ENCODE results near the gene TSEN34.

Gene TSEN34

DNA sequence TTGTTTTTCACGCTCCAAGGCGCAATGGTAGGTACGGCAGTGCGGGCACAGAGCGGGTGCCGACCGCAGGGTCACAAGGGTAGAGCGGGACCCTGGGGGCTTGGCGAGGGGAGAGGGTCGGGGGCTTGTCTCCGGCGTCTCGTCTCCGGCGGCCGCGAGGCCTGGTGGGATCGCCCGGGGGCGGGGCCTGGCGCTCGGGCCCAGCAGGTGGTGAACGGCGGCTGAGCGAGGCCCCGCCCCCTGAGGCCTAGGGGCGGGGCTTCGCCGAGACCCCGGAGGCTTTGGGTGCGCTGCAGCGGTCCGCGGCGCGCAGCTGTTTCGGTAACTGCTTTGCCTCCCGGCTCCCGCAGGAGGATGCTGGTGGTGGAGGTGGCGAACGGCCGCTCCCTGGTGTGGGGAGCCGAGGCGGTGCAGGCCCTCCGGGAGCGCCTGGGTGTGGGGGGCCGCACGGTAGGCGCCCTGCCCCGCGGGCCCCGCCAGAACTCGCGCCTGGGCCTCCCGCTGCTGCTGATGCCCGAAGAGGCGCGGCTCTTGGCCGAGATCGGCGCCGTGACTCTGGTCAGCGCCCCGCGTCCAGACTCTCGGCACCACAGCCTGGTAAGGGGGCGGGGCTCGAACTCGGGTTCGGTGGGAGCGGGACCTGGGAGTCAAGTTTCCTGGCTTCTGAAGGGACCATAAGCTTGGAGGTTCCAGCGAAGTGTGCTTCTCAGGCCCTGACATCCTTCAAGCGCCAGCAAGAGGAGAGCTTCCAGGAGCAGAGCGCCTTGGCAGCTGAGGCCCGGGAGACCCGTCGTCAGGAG, at the start of gene TSEN34:
Gene TSEN34 (plus strand): TSS at position 298 of the 800 bp plus-strand sequence. CDS start 57 bp downstream, at position 355.
- DNase-seq (ENCODE audit: low read depth): peak; percentile 88

DNA sequence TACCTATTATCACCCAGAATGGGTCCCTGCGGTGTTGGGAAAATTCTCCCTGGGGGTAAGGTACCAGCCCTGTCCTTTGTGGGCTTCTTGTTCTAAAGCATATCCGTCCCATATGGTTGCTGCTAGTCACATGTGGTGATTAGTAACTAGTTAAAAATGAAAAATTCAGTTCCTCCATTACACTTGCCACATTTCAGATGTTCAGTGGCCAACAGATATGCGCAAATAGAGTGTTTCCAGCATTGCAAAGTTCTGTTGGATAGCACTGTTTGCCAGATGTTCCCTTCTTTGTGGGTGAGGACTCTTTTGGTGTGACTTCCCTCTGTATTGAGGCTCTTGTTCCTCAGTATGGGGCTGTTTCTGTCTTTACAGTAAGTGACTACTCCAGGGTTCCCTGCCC, 49.8 kb upstream of the TSEN34 start:
- DNase-seq (ENCODE audit: low read depth): peak; percentile 34

DNA sequence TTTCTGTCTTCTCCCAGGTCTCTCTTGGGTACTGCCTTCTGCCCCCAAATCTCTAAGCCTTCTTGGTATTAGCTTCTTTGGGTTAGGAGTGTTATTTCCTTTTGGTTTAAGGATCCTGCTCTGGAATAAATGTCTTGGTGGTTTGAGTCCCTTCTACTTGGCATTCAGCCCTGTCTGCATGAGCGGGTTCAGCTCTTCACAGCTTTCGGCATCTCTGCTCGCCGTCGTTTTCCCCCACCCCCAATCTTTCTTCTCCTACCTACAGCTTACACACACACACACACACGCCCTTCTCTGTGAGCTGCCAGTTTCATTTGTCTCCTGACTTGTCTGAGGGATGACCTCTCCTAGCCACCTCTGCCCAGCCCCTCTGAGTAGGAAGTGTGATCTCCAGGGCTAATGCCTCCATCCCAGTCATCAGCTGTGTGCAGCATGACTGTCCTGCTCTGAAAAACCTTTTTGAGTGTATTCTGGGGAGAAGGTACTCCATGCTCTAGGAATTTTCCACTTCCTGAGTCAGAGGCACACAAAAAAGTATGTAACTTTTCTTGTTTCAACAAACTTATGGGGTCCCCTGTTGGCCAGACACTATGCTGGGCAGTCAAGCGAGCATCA, 48.8 kb upstream of the TSEN34 start:
- DNase-seq (ENCODE audit: low read depth): no peak

DNA sequence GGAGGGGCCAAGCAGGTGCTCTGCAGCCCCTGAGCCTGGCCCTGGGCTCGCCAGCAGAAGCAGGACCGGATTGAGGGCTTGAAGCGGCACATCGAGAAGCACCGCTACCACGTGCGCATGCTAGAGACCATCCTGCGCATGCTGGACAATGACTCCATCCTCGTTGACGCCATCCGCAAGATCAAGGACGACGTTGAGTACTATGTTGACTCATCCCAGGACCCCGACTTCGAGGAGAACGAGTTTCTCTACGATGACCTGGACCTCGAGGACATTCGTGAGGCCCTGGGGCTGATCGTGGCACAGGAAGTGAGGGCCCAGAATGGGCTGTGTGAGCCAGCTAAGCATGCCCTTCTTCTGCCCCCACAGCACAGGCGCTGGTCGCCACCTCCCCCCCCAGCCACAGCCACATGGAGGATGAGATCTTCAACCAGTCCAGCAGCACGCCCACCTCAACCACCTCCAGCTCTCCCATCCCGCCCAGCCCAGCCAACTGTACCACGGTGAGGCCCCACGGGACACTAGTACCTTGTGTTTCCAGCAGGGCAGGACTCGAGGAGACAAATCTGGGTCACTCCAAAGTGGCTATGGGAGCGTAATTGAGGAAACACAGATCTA, 45.5 kb upstream of the TSEN34 start:
- DNase-seq (ENCODE audit: low read depth): no peak

DNA sequence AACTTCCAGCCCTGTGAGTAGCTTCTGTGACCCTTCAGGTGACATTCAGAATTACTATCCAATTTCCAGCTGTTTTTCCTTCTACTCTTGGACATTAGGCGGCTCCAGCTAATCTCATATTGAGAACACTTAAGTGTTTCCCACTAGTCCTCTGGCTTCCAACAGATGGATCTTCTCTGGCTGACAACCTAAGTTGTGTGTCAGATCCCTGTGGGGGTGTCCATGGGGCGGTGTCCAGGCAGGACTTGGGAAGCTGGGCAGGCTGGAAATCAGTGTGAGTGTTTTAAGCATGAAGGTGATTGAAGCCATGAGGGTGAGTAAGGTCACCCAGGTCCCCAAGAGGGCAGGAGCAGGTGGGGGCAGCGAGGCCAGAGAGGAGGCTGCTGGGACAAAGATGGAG, 43.4 kb upstream of the TSEN34 start:
- DNase-seq (ENCODE audit: low read depth): no peak

DNA sequence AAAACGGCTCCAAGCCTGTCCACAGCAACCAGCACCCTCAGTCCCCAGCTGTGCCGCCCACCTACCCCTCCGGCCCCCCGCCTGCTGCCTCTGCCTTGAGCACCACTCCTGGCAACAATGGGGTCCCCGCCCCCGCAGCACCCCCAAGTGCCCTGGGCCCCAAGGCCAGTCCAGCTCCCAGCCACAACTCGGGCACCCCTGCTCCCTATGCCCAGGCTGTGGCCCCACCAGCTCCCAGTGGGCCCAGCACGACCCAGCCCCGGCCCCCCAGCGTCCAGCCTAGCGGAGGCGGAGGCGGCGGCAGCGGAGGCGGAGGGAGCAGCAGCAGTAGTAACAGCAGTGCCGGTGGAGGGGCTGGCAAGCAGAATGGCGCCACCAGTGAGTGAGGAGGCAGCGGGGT, 43.0 kb upstream of the TSEN34 start:
- DNase-seq (ENCODE audit: low read depth): no peak

DNA sequence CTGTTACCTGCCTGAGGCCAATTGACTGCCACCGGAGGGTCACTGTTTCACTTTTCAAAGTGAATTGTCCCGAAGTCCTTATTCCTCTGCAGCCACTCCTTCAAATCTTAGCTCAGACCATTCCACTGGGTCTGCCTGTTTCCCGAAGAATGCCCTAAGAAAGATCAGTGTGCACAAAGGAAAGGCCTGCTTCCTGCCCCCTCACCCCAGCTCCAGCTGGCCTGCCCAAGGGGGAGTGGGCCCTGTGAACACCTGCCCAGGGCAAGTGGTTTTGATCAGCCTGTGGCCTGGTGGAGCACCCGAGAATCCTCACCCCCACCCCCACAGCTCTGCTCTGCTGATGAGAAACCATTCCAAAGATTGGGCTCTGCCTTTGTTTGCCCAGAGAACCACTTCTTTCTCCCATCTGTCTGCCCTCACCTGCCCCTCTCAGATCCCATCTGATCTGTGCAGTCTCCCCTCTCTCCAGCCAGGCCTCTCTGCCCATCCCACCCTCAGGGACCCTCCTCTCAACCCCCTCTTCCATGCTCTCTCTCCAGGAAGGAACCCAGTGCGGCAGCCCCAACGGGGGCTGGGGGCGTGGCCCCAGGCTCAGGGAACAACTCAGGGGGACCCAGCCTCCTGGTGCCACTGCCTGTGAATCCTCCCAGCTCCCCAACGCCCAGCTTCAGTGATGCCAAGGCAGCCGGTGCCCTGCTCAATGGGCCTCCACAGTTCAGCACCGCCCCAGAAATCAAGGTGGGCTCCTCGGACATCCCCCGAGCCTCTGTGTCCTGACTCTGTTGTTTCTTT, 41.9 kb upstream of the TSEN34 start:
- no peak for DNase-seq (ENCODE audit: low read depth)

DNA sequence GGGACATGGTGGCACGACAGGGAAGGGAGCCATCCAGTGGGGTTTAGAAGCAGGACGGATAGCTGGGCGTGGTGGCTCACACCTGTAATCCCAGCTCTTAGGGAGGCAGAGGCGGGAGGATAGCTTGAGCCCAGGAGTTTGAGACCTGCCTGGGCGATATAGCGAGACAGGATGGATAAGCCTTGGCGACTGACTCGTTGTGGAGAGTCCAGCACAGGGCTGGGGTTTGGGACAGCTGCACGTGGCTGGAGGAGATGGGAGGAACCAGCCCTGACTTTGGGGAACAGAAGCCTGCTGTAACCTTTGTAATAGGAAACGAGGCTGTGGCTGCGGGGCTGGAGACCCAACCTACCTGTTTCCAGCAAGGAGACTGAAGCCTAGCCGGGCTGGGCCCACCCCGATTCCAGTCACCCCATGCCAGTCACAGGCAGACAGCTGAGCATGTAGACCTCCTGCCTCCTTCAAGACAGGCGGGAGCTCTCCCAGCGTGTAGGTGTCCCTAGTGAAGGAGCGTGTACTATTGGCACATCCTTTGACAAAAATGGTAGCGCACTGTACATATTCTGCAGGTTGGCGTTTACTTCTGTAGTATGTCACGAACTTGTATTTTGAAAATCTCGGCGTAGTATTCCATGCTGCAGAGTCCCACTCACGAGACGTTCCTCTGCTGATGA, 39.6 kb upstream of the TSEN34 start:
- no peak for DNase-seq (ENCODE audit: low read depth)

DNA sequence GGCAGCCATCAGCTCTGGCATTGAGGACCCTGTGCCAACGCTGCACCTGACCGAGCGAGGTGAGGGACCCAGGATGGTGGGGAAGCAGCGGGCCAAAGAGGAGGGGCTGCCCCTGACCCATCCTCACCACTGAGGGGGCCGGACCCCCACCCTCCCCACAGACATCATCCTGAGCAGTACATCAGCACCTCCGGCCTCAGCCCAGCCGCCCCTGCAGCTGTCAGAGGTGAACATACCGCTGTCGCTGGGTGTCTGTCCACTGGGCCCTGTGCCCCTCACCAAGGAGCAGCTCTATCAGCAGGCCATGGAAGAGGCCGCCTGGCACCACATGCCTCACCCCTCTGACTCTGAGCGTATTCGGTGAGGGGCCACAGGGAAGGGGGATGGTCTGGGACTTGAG, 38.8 kb upstream of the TSEN34 start:
- DNase-seq (ENCODE audit: low read depth): no peak

DNA sequence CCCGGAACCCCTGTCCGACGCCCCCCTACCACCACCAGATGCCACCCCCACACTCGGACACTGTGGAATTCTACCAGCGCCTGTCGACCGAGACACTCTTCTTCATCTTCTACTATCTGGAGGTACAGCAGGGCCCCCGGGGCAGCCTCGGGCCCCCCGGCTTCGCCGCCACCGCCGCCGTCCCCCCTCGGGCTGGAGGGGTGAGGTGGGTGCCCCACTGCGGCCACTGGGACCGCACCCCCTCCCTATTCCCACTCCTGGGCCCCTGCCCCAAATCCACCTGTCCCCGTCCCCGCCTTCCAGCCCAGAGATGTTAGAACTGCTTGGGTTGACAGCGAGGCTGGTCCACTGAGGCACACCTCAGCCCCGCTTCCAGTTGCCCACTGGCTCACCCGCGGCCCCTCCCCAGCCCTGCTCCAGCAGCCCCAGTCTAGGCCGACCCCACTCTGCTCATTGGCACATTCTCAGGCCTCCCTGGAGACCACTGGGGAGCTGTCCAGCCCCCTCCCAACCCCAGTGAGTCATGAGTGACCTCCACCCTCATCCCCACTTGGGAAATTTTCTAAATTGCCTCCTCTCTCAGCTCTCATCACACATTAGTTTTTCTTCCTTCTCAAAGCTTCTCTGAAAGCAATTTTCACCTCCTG, 38.1 kb upstream of the TSEN34 start:
- DNase-seq (ENCODE audit: low read depth): no peak

DNA sequence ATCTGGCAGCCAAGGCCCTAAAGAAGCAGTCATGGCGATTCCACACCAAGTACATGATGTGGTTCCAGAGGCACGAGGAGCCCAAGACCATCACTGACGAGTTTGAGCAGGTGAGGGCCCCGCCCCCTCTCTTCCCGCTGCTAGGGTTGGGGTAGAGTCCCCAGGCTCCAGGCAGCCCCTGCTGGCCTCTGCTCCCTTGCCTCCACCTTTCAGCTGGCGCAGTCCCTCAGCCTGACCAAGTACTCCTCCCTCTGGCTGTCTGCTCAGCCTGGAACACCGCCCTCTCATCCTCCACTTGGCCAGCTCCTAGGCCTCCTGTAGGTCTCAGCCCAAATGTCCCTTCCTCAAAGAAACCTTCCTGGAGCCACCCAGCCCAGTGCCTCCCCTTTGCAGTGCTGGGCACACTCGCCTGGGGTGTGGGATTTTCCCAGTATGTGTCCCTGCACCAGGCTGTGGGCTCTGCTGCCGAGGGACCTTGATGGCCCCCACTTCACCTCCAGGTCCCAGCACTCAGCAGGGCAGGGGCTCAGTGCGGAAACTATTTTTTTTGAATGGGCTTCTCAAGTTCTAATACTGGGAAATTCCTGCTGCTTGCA, 37.3 kb upstream of the TSEN34 start:
- DNase-seq (ENCODE audit: low read depth): no peak

DNA sequence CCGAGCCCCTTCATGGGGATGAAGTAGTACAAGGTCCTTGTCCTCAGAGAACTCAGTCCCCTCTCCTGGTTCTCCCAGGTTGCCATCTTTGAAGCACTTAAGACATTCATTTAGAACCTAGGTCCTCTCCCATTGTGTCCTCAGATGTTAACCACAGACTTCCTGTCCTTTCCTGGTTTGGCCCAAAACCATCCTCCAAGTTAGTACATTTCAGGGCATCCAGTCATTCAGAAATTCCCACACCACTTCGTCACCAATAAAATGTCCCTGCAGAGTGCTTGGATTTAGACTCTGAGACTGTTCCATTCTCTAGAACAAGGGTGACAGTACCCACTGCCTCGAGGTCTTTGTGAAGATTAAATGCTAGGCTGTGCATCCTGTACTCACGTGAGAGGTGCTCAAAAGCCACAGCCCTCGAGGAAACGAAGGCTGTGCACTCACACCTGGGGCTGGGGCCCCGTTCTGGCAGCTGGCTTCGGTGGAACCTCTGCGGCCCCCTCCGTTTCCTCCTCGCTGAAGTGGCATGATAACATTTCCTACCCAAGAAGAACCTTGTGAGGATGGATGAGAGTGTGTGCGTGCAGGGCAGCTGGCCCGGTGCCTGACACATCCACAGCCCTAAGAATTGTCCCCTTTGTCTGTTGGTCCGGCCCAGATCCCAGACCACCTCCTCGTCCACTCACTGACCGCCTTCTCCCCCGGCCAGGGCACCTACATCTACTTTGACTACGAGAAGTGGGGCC, 36.3 kb upstream of the TSEN34 start:
- peak; percentile 86 for DNase-seq (ENCODE audit: low read depth)

DNA sequence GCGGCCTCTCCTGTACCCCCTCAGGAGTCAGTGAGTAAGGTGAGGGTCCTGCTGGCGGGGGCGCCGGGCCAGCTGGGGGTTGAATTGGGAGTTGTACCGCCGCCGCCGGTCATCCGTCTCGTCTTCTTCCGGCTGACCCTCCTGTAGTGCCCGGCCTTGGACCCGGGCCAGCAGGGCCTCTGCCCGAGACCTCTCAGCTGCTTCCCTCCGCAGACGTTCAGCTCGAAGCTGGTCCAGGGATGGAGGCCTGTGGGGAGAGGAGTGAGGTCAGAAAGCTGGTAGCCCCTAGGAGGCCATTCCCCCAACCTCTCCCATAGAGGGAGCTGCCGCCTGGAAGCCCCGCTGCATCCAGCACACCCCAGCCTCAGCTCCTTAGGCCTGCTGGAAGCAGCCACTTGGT, 35.4 kb upstream of the TSEN34 start:
- no peak for DNase-seq (ENCODE audit: low read depth)

DNA sequence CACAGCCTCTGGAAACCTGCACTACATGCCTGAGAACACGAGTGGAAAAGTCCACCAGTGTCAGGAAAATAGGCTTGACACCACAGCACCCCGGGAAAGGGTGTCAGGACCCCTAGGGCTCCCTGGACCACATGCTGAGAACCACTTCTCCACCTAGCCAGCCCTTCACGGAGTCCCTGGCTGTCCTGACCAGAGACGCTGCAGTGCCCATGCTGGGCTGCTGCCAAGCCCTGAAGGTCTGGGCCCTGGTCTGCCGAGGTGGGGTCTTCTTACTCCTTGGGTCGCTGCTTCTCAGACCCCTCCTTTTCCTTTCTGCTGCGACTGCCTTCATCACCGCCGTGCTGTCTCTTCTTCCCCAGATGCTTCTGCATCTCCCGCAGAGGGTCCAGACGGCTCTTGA, 34.6 kb upstream of the TSEN34 start:
- DNase-seq (ENCODE audit: low read depth): no peak

DNA sequence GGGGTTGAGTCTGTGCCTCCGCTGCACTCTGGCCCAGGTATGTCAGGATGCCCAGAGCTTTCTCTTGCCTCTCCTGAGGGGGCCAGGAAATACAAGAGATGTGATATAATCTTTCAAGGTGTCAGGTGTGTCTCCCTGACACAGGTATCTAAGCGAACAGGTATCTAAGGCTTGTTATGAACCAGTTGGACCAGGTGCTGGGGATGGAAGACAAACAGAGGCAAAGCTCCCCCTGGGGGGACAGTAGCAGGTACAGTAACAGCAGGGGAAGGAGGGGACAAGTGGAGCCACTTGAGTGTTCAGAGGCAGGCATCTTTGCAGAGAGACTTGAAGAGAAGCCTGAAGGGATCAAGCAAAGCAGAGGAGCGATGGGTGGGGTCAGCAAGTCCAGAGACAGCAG, 34.2 kb upstream of the TSEN34 start:
- DNase-seq (ENCODE audit: low read depth): no peak

DNA sequence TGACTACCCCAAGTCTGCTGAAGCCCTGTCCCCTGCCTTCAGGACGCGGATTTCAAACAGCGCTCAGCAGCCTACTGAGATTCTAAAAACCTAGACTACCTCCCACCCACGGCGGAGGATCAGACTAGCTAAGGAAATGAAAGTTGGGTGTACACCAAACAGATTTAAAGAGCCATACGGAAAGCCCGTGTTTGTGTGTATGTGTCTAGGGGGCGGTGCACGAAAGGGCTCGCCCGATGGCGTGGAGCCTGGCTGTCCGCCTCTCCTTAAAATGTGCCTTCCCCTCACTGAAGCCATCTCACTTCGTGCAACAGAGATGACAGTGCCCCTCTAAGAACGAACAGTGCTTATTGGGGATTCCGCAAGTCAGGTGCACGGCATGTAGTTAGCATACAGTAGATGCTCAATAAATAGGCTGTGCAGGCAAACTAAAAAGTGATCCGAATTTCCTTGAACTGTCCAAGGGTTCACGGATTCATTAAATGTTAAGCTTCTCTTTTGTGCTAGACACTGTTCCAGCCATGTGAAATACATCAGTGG, 32.2 kb upstream of the TSEN34 start:
- DNase-seq (ENCODE audit: low read depth): peak; percentile 34

DNA sequence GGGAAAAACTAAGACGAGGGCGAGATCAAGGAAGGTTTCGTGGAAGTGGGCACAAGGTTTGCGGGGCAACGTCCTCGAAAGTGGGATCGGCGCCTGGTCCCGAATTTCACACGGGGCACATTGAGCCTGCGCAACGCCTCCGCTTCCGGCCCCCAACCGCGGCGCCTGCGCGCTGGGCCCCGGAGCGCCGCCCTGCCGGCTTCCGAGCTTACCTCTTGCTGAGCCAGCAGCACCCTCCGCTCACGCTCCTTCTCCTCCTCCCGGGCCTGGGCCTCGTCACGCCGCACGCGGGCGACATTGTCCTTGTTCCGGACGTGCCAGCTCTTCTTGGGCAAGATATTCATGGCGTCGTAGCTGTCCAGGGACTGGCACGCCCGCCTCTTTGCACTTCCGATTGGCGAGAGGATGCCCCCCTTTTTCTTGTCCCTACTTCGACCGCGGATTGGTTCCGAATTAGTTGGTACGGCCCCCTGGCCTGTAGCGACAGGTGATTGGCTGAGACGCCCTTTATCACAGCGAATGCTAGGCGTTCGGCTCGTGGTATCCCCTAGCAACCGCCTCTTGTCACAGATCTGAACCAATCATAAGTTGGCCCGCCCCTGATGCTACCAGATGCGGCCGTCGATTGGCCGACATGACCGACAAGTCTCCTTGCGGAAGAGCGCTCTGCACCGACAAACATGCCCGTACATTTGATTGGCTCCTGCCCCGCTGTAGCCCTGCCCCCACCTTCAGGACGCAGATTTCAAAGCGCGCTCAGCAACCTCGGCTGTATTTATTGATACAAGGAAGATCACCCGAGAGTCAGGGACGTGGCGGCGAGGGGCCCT, 31.5 kb upstream of the TSEN34 start, which contains the start of gene LENG1:
Gene LENG1 (minus strand): TSS at position 370 of the 830 bp plus-strand sequence. CDS start 26 bp downstream, at position 344.
- DNase-seq (ENCODE audit: low read depth): peak; percentile 100

DNA sequence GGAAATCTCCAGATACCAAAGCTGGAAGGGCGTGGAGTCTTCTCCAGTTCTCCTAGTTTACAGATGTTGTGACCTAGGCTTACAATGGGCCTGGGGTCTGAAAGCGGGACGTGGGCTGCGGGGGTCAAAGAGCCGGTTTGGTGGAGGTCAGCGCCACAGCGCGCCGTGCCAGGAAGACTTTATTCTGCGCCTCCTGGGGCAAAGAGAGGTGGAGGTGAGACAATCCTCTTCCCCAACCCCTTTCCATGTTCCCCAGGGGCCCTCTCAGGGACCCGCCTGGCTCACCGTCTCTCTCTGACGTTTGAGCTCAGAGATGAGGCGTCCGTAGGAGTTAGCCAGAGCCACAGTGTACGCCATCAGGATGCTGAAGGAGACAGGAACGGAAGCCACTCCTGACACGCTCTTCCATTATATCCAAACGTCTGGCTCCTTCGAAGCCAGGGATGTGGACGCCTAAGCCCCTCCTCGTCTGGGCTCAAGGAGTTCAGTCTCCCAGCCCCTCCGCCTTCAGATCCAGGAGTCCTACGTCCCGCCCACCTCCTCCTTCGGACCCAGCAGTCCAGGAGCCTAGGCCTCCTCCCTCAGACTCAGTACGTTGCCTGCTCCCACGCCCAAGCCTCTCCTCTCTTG, 30.8 kb upstream of the TSEN34 start:
- peak; percentile 40 for DNase-seq (ENCODE audit: low read depth)

All from EH (cell line).